ENCODE results near the gene FSTL5.
A peak's percentile ranks its signal among the peaks of the same experiment; 100 is the strongest.

The FSTL5 gene

DNA sequence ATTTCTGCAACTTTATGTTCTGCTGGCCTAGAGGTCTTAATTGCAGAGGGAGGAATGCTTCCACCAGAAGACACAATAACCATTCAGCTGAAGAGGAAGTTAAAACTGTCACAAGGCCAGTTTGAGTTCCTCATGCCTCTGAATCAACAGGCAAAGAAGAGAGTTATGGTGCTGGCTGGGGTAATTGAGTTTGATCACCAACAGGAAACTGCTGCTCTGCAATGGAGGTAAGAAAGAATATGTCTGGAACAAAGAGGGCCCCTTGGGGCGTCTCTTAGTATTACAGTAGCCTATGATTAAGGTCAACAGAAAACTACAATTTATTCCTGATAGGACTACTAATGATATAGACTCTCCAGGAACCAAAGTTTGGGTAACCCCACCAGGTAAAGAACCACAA, 744.0 kb downstream of the FSTL5 start:
- peak; percentile 25 for TF ChIP-seq RAD21 (IDR thresholded peaks at IDR 0.05; ENCODE audit: low read depth)
- TF ChIP-seq, protein P1, sequence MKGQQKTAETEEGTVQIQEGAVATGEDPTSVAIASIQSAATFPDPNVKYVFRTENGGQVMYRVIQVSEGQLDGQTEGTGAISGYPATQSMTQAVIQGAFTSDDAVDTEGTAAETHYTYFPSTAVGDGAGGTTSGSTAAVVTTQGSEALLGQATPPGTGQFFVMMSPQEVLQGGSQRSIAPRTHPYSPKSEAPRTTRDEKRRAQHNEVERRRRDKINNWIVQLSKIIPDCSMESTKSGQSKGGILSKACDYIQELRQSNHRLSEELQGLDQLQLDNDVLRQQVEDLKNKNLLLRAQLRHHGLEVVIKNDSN (IDR thresholded peaks at IDR 0.05) = no peak

DNA sequence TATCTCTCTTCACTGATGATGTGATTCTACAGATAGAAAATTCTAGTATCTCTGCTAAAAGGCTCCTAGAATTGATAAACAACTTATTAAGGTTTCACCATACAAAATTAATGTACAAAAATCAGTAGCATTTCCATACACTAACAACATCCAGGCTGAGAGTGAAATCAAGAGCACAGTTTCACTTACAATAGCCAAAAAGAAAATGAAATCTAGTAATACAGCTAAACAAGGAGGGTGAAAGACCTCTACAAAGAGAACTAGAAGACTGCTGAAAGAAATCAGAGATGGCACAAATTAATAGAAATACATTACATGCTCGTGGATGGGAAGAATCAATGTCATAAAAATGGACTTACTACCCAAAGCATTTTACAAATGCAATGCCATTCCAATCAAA, 751.9 kb downstream of the FSTL5 start:
- TF ChIP-seq FOXM1 (IDR thresholded peaks at IDR 0.05; ENCODE audit: borderline replicate concordance, low read depth) (no peak), CEBPB (IDR thresholded peaks at IDR 0.05) (no peak), YY1 (IDR thresholded peaks at IDR 0.05; ENCODE audit: low read depth) (no peak), EGR1 (IDR thresholded peaks at IDR 0.05) (no peak), TCF12 (IDR thresholded peaks at IDR 0.05; ENCODE audit: low read depth) (no peak), CREB1 (IDR thresholded peaks at IDR 0.05; ENCODE audit: low read depth) (no peak), EP300 (IDR thresholded peaks at IDR 0.05; ENCODE audit: borderline replicate concordance) (no peak), TAF1 (IDR thresholded peaks at IDR 0.05; ENCODE audit: low read depth) (no peak), ZBTB7A (IDR thresholded peaks at IDR 0.05; ENCODE audit: low read depth) (no peak), TEAD4 (IDR thresholded peaks at IDR 0.05) (no peak), RAD21 (IDR thresholded peaks at IDR 0.05; ENCODE audit: low read depth) (no peak)
- TF ChIP-seq, protein P1 (IDR thresholded peaks at IDR 0.05) = no peak
- TF ChIP-seq, protein P2, sequence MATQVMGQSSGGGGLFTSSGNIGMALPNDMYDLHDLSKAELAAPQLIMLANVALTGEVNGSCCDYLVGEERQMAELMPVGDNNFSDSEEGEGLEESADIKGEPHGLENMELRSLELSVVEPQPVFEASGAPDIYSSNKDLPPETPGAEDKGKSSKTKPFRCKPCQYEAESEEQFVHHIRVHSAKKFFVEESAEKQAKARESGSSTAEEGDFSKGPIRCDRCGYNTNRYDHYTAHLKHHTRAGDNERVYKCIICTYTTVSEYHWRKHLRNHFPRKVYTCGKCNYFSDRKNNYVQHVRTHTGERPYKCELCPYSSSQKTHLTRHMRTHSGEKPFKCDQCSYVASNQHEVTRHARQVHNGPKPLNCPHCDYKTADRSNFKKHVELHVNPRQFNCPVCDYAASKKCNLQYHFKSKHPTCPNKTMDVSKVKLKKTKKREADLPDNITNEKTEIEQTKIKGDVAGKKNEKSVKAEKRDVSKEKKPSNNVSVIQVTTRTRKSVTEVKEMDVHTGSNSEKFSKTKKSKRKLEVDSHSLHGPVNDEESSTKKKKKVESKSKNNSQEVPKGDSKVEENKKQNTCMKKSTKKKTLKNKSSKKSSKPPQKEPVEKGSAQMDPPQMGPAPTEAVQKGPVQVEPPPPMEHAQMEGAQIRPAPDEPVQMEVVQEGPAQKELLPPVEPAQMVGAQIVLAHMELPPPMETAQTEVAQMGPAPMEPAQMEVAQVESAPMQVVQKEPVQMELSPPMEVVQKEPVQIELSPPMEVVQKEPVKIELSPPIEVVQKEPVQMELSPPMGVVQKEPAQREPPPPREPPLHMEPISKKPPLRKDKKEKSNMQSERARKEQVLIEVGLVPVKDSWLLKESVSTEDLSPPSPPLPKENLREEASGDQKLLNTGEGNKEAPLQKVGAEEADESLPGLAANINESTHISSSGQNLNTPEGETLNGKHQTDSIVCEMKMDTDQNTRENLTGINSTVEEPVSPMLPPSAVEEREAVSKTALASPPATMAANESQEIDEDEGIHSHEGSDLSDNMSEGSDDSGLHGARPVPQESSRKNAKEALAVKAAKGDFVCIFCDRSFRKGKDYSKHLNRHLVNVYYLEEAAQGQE (IDR thresholded peaks at IDR 0.05; ENCODE audit: low read depth) = no peak

DNA sequence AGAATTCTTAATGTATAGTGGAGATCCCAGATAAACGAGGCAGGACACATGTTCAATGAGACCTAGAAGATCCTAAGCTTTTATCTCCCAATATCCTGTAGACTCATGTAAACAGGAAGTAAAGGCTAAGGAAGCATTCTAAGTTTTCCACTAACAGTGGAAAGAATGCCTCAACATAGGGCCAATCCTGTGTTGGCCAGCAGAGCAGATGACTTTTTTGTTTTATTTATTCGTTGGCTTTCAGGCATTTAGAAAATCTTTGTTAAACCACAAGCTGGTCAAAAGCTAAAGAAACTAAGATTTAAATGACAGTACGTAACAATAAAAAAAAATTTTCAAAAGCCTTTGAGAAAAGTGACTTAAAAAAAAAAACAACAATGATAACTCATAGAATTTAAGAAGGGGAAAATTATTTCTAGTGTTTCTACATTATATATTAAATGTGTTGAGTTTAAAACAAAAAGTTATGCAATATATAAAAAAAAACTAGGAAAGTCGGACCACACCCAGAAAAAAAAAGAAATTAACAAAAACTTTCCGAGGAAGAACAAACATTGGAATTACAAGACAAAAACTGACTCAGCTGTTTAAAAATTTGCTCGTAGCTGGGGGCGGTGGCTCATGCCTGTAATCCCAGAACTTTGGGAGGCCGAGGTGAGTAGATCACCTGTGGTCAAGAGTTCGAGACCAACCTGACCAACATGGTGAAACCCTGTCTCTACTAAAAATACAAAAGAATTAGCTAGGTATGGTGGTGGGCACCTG, 759.3 kb downstream of the FSTL5 start:
- TF ChIP-seq EP300 (IDR thresholded peaks at IDR 0.05; ENCODE audit: borderline replicate concordance) (no peak), TCF12 (IDR thresholded peaks at IDR 0.05; ENCODE audit: low read depth) (no peak), YY1 (IDR thresholded peaks at IDR 0.05; ENCODE audit: low read depth) (no peak), ZBTB7A (IDR thresholded peaks at IDR 0.05; ENCODE audit: low read depth) (no peak), TAF1 (IDR thresholded peaks at IDR 0.05; ENCODE audit: low read depth) (no peak), NFIC (IDR thresholded peaks at IDR 0.05) (no peak), RAD21 (IDR thresholded peaks at IDR 0.05; ENCODE audit: low read depth) (no peak), FOXM1 (IDR thresholded peaks at IDR 0.05; ENCODE audit: borderline replicate concordance, low read depth) (no peak), CREB1 (IDR thresholded peaks at IDR 0.05; ENCODE audit: low read depth) (no peak)
- TF ChIP-seq, protein P2 (IDR thresholded peaks at IDR 0.05; ENCODE audit: low read depth) = no peak
- TF ChIP-seq, protein P3, sequence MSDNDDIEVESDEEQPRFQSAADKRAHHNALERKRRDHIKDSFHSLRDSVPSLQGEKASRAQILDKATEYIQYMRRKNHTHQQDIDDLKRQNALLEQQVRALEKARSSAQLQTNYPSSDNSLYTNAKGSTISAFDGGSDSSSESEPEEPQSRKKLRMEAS (IDR thresholded peaks at IDR 0.05) = no peak

DNA sequence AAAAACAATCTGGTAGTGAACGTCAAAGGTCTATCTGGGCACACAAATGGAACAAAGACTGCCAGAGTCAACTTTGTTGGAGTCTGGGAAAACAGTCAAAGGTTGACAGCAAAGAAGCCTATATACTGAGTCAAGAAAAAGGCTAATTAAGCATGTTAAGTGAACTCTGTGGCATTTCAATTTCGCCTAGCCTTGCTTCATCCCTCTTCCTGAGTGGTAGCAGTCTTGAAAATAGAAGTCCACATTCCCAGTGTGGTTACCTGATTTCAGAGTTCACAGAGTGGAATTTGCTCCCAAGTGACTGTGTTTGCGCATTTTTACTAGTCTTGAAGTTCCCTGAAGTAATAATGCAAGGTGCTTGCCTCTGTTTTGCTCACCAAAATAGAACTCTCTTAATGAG, 760.0 kb downstream of the FSTL5 start:
- TF ChIP-seq RAD21 (IDR thresholded peaks at IDR 0.05; ENCODE audit: low read depth) = no peak
- no peak for TF ChIP-seq ZBTB7A (IDR thresholded peaks at IDR 0.05; ENCODE audit: low read depth)
- TF ChIP-seq, protein P1 (IDR thresholded peaks at IDR 0.05) = no peak
- TF ChIP-seq, protein P3 (IDR thresholded peaks at IDR 0.05) = no peak
- no peak for TF ChIP-seq CREB1 (IDR thresholded peaks at IDR 0.05; ENCODE audit: low read depth)
- TF ChIP-seq EP300 (IDR thresholded peaks at IDR 0.05; ENCODE audit: borderline replicate concordance) = no peak

DNA sequence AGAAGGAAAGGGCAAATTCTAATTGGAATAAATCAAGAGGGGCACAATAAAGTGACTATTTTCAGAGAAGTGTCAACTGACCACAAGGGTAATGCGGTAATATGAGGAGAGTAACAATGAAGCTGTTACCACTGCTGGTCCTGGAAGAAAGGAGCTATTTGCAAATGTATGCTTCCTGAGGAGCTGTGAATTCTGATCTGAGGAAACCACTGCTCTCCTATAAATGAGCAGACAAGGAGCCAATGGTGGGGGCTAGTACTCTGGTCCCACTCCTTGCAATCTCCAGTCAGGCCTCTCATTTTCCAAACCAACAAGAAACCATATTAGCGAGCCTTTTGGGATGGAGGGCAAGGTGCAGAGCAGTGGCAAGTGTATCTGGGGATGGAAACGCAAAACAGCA, 770.2 kb downstream of the FSTL5 start:
- TF ChIP-seq RAD21 (IDR thresholded peaks at IDR 0.05; ENCODE audit: low read depth) (no peak), ZBTB7A (IDR thresholded peaks at IDR 0.05; ENCODE audit: low read depth) (no peak), CEBPB (IDR thresholded peaks at IDR 0.05) (no peak), EP300 (IDR thresholded peaks at IDR 0.05; ENCODE audit: borderline replicate concordance) (no peak), TAF1 (IDR thresholded peaks at IDR 0.05; ENCODE audit: low read depth) (no peak)
- TF ChIP-seq, protein P1 (IDR thresholded peaks at IDR 0.05) = no peak

All from Ishikawa (cell line).